Neural progenitor cell (in vitro differentiated cells): ENCODE measurements around the gene CBL. TPM values are rescaled to one million over a fixed set of nuclear protein-coding genes. Genes with fewer than 3 reads are reported as not detected.

ENCODE experiments used
- DNase-seq: peaks from one replicate; pipeline ENCODE4 v3.0.0-alpha.2; 2016; ENCODE audit warnings: low spot score
- H2AFZ ChIP-seq: fragments of 200-600 bp; sonication (generic); replicated peaks from 2 replicates; pipeline ENCODE4 v1.6.1; 2016; ENCODE audit warnings: antibody characterized with exemption
- H3F3A ChIP-seq: fragments of 200-600 bp; sonication (generic); 2 replicates; pipeline ENCODE4 v1.6.1; 2016; ENCODE audit warnings: antibody characterized with exemption, low read depth
- H3K27ac ChIP-seq: fragments of 200-600 bp; sonication (generic); 2 replicates; pipeline ENCODE4 v1.5.1; 2016; ENCODE audit warnings: mild to moderate bottlenecking
- H3K27me3 ChIP-seq: fragments of 200-600 bp; sonication (generic); 2 replicates; pipeline ENCODE4 v1.6.1; 2016; ENCODE audit warnings: mild to moderate bottlenecking, moderate library complexity
- H3K36me3 ChIP-seq: fragments of 200-600 bp; sonication (generic); 2 replicates; pipeline ENCODE4 v1.5.1; 2016
- H3K4me1 ChIP-seq: fragments of 200-600 bp; sonication (generic); 2 replicates; pipeline ENCODE4 v1.6.1; 2016; ENCODE audit warnings: mixed run types
- H3K4me2 ChIP-seq: fragments of 200-600 bp; sonication (generic); 2 replicates; pipeline ENCODE4 v1.6.1; 2016
- H3K4me3 ChIP-seq: fragments of 200-600 bp; sonication (generic); 2 replicates; pipeline ENCODE4 v1.5.1; 2016
- H3K79me2 ChIP-seq: fragments of 200-600 bp; sonication (generic); 2 replicates; pipeline ENCODE4 v1.6.1; 2016; ENCODE audit warnings: low read depth
- H3K9ac ChIP-seq: fragments of 200-600 bp; sonication (generic); 2 replicates; pipeline ENCODE4 v1.6.1; 2016
- H3K9me3 ChIP-seq: fragments of 200-600 bp; sonication (generic); 2 replicates; pipeline ENCODE4 v1.5.1; 2016; ENCODE audit warnings: low read depth
- H4K20me1 ChIP-seq: fragments of 200-600 bp; sonication (generic); 2 replicates; pipeline ENCODE4 v1.6.1; 2016; ENCODE audit warnings: low read depth
- H3K27ac Mint-ChIP-seq: 3 replicates; pipeline ENCODE4 v1.8.0; 2021; ENCODE audit warnings: mixed read lengths
- H3K27me3 Mint-ChIP-seq: 2 replicates; pipeline ENCODE4 v1.8.0; 2022; ENCODE audit warnings: low read depth, mild to moderate bottlenecking, inconsistent platforms, moderate library complexity, mixed read lengths; ENCODE audit not compliant: insufficient read depth
- H3K36me3 Mint-ChIP-seq: 3 replicates; pipeline ENCODE4 v1.8.0; 2021; ENCODE audit warnings: mixed read lengths
- H3K4me1 Mint-ChIP-seq: 3 replicates; pipeline ENCODE4 v1.8.0; 2021; ENCODE audit warnings: mixed read lengths
- H3K4me3 Mint-ChIP-seq: 3 replicates; pipeline ENCODE4 v1.8.0; 2021; ENCODE audit warnings: mild to moderate bottlenecking, moderate library complexity, mixed read lengths
- H3K9me3 Mint-ChIP-seq: 3 replicates; pipeline ENCODE4 v1.8.0; 2020; ENCODE audit warnings: mixed read lengths
- EZH2 ChIP-seq: fragments of 200-600 bp; sonication (generic); IDR thresholded peaks from 2 replicates; pipeline ENCODE4 v1.6.1; 2017; ENCODE audit warnings: antibody characterized with exemption, mild to moderate bottlenecking, moderate library complexity
- EZH2phosphoT487 ChIP-seq: fragments of 200-600 bp; sonication (generic); IDR thresholded peaks from 2 replicates; pipeline ENCODE4 v1.6.1; 2017; ENCODE audit warnings: antibody characterized with exemption
- total RNA-seq: library from RNA; depleted of rRNA; stranded (reverse); fragments of >200 nt; gene quantifications from 2 replicates; pipeline ENCODE4 v1.2.3, GENCODE V29; 2015; ENCODE audit warnings: low replicate concordance
- TF ChIP-seq, protein P1 (sequence below): fragments of 200-600 bp; sonication (generic); IDR thresholded peaks from 2 replicates; pipeline ENCODE4 v1.5.1; 2017; ENCODE audit warnings: antibody characterized with exemption, mild to moderate bottlenecking

Gene CBL
- total RNA-seq, 1 donor from 2014 or later, result 20.7 TPM

DNA sequence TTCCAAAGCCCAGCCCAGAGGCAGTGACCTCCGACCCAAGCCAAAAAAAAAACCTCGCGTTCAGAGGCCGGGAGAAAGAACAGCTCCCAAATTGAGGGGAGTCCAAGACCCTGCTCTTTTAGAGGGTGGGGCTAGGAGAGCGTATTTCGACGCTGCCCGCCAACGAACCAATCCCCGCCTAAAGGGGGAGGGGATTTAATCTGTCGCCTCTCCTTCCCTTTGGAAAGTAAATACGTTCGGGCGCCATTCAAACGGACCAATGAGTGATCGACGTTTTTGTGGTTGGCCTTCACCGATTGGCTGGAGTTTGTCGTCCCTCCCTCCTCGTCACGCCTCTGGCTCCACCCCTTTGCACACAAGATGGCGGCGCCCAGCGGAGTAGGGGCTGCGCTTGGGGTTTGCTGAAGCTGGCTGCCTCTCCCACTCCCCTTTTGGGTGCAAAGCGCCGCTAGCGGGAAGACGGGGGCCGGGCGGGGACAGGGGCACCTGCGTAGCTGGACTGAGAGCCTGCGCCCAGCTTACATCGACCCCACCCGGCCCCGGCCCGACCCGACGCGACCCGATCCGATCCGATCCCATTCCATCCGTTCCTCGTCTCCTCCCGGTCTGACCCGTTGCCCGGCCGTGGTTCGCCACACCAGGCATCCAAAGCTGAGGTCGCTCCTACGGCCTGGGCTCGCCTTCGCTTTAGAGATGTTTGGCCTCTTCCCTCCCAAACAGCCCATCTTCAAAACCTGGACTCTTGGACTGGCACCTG, 128.2 kb downstream of the CBL start, which contains the start of gene RNF26:
RNF26 (plus strand) TSS at position 354 of the 757 bp plus-strand sequence. CDS start 596 bp downstream, outside the sequence.
- peaks cover 70% of the 10 kb centered on the region for H3F3A ChIP-seq
- Mint-ChIP-seq H3K9me3 (no peaks in the 10 kb centered on the region), H3K4me1 (peaks cover 67% of the 10 kb centered on the region), H3K4me3 (peak within 1 kb of the TSS; percentile 100), H3K27me3 (peaks cover 9% of the 10 kb centered on the region), H3K27ac (peak within 1 kb of the TSS; percentile 94), H3K36me3 (peaks cover 5% of the 10 kb centered on the region)
- H3K9me3 ChIP-seq, result no peaks in the 10 kb centered on the region
- H3K27ac ChIP-seq, result peak within 1 kb of the TSS; percentile 94
- H2AFZ ChIP-seq, result no peak within 1 kb of the TSS
- TF ChIP-seq EZH2 (no peak), EZH2phosphoT487 (no peak)
- TF ChIP-seq, protein P1, sequence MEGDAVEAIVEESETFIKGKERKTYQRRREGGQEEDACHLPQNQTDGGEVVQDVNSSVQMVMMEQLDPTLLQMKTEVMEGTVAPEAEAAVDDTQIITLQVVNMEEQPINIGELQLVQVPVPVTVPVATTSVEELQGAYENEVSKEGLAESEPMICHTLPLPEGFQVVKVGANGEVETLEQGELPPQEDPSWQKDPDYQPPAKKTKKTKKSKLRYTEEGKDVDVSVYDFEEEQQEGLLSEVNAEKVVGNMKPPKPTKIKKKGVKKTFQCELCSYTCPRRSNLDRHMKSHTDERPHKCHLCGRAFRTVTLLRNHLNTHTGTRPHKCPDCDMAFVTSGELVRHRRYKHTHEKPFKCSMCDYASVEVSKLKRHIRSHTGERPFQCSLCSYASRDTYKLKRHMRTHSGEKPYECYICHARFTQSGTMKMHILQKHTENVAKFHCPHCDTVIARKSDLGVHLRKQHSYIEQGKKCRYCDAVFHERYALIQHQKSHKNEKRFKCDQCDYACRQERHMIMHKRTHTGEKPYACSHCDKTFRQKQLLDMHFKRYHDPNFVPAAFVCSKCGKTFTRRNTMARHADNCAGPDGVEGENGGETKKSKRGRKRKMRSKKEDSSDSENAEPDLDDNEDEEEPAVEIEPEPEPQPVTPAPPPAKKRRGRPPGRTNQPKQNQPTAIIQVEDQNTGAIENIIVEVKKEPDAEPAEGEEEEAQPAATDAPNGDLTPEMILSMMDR, result no peak
- peak within 1 kb of the TSS; percentile 99 for H3K9ac ChIP-seq
- peaks cover 35% of the 10 kb centered on the region for H3K79me2 ChIP-seq
- H3K36me3 ChIP-seq, result no peaks in the 10 kb centered on the region
- H3K4me1 ChIP-seq, result peaks cover 60% of the 10 kb centered on the region
- H3K4me3 ChIP-seq, result peak within 1 kb of the TSS; percentile 91
- DNase-seq, result peak; percentile 99
- peaks cover 15% of the 10 kb centered on the region for H4K20me1 ChIP-seq
- H3K4me2 ChIP-seq, result peak within 1 kb of the TSS; percentile 99
- H3K27me3 ChIP-seq, result peaks cover 8% of the 10 kb centered on the region

DNA sequence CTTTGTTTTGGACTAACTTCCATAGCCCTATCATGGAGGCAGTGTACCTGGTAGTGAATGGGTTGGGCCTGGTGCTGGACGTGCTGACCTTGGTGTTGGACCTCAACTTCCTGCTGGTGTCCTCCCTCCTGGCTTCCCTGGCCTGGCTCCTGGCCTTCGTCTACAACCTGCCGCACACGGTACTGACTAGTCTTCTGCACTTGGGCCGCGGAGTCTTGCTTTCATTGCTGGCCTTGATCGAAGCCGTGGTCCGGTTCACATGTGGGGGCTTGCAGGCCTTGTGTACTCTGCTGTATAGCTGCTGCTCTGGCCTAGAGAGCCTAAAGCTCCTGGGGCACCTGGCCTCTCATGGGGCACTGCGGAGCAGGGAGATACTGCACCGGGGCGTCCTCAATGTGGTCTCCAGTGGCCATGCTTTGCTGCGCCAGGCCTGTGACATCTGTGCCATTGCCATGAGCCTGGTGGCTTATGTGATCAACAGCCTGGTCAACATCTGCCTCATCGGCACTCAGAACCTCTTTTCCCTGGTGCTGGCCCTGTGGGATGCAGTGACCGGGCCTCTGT, 129.0 kb downstream of the CBL start:
- Histone ChIP-seq H3K9me3 (no peaks in the 10 kb centered on the region), H3K9ac (peak overlapping the region; percentile 99), H3F3A (peaks cover 72% of the 10 kb centered on the region), H3K36me3 (no peaks in the 10 kb centered on the region), H3K27me3 (peaks cover 16% of the 10 kb centered on the region), H3K4me2 (peak overlapping the region; percentile 99), H3K79me2 (peaks cover 35% of the 10 kb centered on the region), H3K4me1 (peaks cover 66% of the 10 kb centered on the region), H2AFZ (no peak overlapping the region), H4K20me1 (peaks cover 17% of the 10 kb centered on the region), H3K27ac (peak overlapping the region; percentile 94), H3K4me3 (peak overlapping the region; percentile 91)
- no peak for DNase-seq
- Mint-ChIP-seq H3K4me1 (peaks cover 68% of the 10 kb centered on the region), H3K9me3 (no peaks in the 10 kb centered on the region), H3K27me3 (peaks cover 9% of the 10 kb centered on the region), H3K36me3 (peaks cover 5% of the 10 kb centered on the region), H3K27ac (peak overlapping the region; percentile 94), H3K4me3 (peak overlapping the region; percentile 100)
- TF ChIP-seq EZH2phosphoT487 (no peak), EZH2 (no peak)
- TF ChIP-seq, protein P1, result no peak

DNA sequence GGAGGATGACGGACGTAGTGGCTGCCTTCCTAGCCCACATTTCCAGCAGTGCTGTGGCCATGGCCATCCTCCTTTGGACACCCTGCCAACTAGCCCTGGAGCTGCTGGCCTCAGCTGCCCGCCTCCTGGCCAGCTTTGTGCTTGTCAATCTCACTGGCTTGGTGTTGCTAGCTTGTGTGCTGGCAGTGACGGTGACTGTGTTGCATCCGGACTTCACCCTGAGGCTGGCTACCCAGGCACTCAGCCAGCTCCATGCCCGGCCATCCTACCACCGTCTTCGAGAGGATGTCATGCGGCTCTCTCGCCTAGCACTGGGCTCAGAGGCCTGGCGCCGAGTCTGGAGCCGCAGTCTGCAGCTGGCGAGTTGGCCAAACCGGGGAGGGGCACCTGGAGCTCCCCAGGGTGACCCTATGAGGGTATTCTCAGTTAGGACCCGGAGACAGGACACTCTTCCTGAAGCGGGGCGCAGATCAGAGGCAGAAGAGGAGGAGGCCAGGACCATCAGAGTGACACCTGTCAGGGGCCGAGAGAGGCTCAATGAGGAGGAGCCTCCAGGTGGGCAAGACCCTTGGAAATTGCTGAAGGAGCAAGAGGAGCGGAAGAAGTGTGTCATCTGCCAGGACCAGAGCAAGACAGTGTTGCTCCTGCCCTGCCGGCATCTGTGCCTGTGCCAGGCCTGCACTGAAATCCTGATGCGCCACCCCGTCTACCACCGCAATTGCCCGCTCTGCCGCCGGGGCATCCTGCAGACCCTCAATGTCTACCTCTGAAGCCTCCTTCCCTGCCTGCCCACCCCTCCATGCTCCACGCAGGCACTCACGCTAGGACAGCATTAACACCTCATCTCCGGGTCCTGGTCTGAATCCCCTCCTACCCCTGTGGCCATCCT, 129.8 kb downstream of the CBL start:
- peak overlapping the region; percentile 91 for H3K4me3 ChIP-seq
- Mint-ChIP-seq H3K4me3 (peak overlapping the region; percentile 100), H3K27ac (no peak overlapping the region), H3K9me3 (no peaks in the 10 kb centered on the region), H3K36me3 (peaks cover 5% of the 10 kb centered on the region), H3K4me1 (peaks cover 70% of the 10 kb centered on the region), H3K27me3 (peaks cover 12% of the 10 kb centered on the region)
- H3K4me2 ChIP-seq, result peak overlapping the region; percentile 99
- no peak for DNase-seq
- H4K20me1 ChIP-seq, result peaks cover 17% of the 10 kb centered on the region
- H3F3A ChIP-seq, result peaks cover 68% of the 10 kb centered on the region
- H3K36me3 ChIP-seq, result no peaks in the 10 kb centered on the region
- no peak overlapping the region for H3K27ac ChIP-seq
- no peak overlapping the region for H2AFZ ChIP-seq
- peaks cover 23% of the 10 kb centered on the region for H3K27me3 ChIP-seq
- H3K9ac ChIP-seq, result no peak overlapping the region
- H3K4me1 ChIP-seq, result peaks cover 72% of the 10 kb centered on the region
- peaks cover 35% of the 10 kb centered on the region for H3K79me2 ChIP-seq
- TF ChIP-seq EZH2 (no peak), EZH2phosphoT487 (no peak)
- TF ChIP-seq, protein P1, result no peak
- H3K9me3 ChIP-seq, result no peaks in the 10 kb centered on the region
